ENCODE results near the gene SEC14L3. TPM values are rescaled to one million over a fixed set of nuclear protein-coding genes. Genes with fewer than 3 reads are reported as not detected.
"Not testable (repeated sequence)": the region's sequence is repeated elsewhere in the genome, so short reads cannot be mapped to it uniquely, and the experiment has no call there.

The SEC14L3 gene
- total and polyA plus RNA-seq, 2 experiments from 2014 or later = not detected

GRCh38 chr22:30452861-30453260 lies 19.0 kb downstream of the SEC14L3 start:
- DNase-seq = no peak
- H3K4me3 ChIP-seq = no peak overlapping the region
- WGBS, 2 experiments (ENCODE audit: low coverage in 1 of 2, low lambda C conversion rate in 2 of 2, missing lambda C conversion rate in 2 of 2) = 38 to 42% methylated on average over 6 of the region's 6 CpGs

GRCh38 chr22:30451488-30451887 lies 20.3 kb downstream of the SEC14L3 start:
- H3K79me2 ChIP-seq (ENCODE audit: insufficient read depth); H3F3A ChIP-seq (ENCODE audit: insufficient read depth); DNase-seq; H3K9me3 ChIP-seq (ENCODE audit: low read depth); H3K4me2 ChIP-seq (ENCODE audit: unreplicated experiment); H2AFZ ChIP-seq; H3K27ac ChIP-seq; H3K9ac ChIP-seq; H4K20me1 ChIP-seq (ENCODE audit: insufficient read depth); H3K27me3 ChIP-seq (replicated peaks; ENCODE audit: insufficient read depth); H3K4me3 ChIP-seq; H3K9me2 ChIP-seq (ENCODE audit: insufficient read depth); H3K36me3 ChIP-seq (ENCODE audit: low read depth); H3K4me1 ChIP-seq (ENCODE audit: insufficient read depth); in situ Hi-C loops (cut with MboI): not testable (repeated sequence)
- WGBS, 2 experiments (ENCODE audit: low coverage in 1 of 2, low lambda C conversion rate in 2 of 2, missing lambda C conversion rate in 2 of 2) = 58 to 59% methylated on average over 9 of the region's 9 CpGs

More at GRCh38 chr22:30452861-30453260, 19.0 kb downstream of the SEC14L3 start:
- H3K9me2 ChIP-seq (ENCODE audit: insufficient read depth) = no peaks in the 10 kb centered on the region
- no peak overlapping the region for H3K27ac ChIP-seq
- H3K36me3 ChIP-seq (ENCODE audit: low read depth) = no peaks in the 10 kb centered on the region
- no peak overlapping the region for H3K9ac ChIP-seq
- no peaks in the 10 kb centered on the region for H3K79me2 ChIP-seq (ENCODE audit: insufficient read depth)
- in situ Hi-C loops (cut with MboI) = no loop called here
- H3K27me3 ChIP-seq (replicated peaks; ENCODE audit: insufficient read depth) = no peaks in the 10 kb centered on the region
- no peaks in the 10 kb centered on the region for H3F3A ChIP-seq (ENCODE audit: insufficient read depth)
- no peaks in the 10 kb centered on the region for H3K9me3 ChIP-seq (ENCODE audit: low read depth)
- no peak for TF ChIP-seq EZH2 (IDR thresholded peaks at IDR 0.05; ENCODE audit: insufficient read depth, poor library complexity, severe bottlenecking)
- no peak overlapping the region for H2AFZ ChIP-seq
- H3K4me1 ChIP-seq (ENCODE audit: insufficient read depth) = peaks cover 3% of the 10 kb centered on the region
- H3K4me2 ChIP-seq (ENCODE audit: unreplicated experiment) = no peak overlapping the region
- H4K20me1 ChIP-seq (ENCODE audit: insufficient read depth) = no peaks in the 10 kb centered on the region

- Histone ChIP-seq H3K27ac (no peak overlapping the region), H3K36me3 (ENCODE audit: low read depth) (no peaks in the 10 kb centered on the region), H3K9me3 (ENCODE audit: low read depth) (no peaks in the 10 kb centered on the region), H3K4me3 (no peak overlapping the region), H2AFZ (no peak overlapping the region), H3K9me2 (ENCODE audit: insufficient read depth) (no peaks in the 10 kb centered on the region), H4K20me1 (ENCODE audit: insufficient read depth) (no peaks in the 10 kb centered on the region), H3K9ac (no peak overlapping the region), H3K79me2 (ENCODE audit: insufficient read depth) (no peaks in the 10 kb centered on the region), H3K27me3 (replicated peaks; ENCODE audit: insufficient read depth) (no peaks in the 10 kb centered on the region), H3K4me1 (ENCODE audit: insufficient read depth) (peaks cover 12% of the 10 kb centered on the region), H3F3A (ENCODE audit: insufficient read depth) (peaks cover 8% of the 10 kb centered on the region), H3K4me2 (ENCODE audit: unreplicated experiment) (no peak overlapping the region)
- no peak for DNase-seq
- TF ChIP-seq EZH2 (IDR thresholded peaks at IDR 0.05; ENCODE audit: insufficient read depth, poor library complexity, severe bottlenecking) (no peak), EZH2phosphoT487 (IDR thresholded peaks at IDR 0.05; ENCODE audit: insufficient read depth, low read depth) (no peak)
- in situ Hi-C loops (cut with MboI) = loop anchor here (10.0 kb wide), 1 partner anchor 307 kb away; no protein-coding TSS in a partner anchor
- WGBS, 2 experiments (ENCODE audit: low coverage in 1 of 2, low lambda C conversion rate in 2 of 2, missing lambda C conversion rate in 2 of 2) = 75 to 81% methylated on average over 3 of the region's 3 CpGs
These were observed 24.2 kb downstream of the SEC14L3 start for GRCh38 chr22:30447656-30448055.

- peak overlapping the region; percentile 4; the same call in 1 of the 2 replicates for H3K9ac ChIP-seq
- H3K4me3 ChIP-seq = no peak overlapping the region
- TF ChIP-seq EZH2phosphoT487 (IDR thresholded peaks at IDR 0.05; ENCODE audit: insufficient read depth, low read depth) (no peak), EZH2 (IDR thresholded peaks at IDR 0.05; ENCODE audit: insufficient read depth, poor library complexity, severe bottlenecking) (no peak)
- no peaks in the 10 kb centered on the region for H3K79me2 ChIP-seq (ENCODE audit: insufficient read depth)
- H2AFZ ChIP-seq = peak overlapping the region; percentile 83
- no peaks in the 10 kb centered on the region for H3K9me3 ChIP-seq (ENCODE audit: low read depth)
- peak; percentile 70 for DNase-seq
- no peaks in the 10 kb centered on the region for H3K36me3 ChIP-seq (ENCODE audit: low read depth)
- WGBS, 2 experiments (ENCODE audit: low coverage in 1 of 2, low lambda C conversion rate in 2 of 2, missing lambda C conversion rate in 2 of 2) = 37 to 39% methylated on average over 5 of the region's 5 CpGs
- peaks cover 8% of the 10 kb centered on the region for H3F3A ChIP-seq (ENCODE audit: insufficient read depth)
- H3K27ac ChIP-seq = 0 out of 2 replicates have a peak overlapping the region, but pooled peaks have one; percentile 14
- in situ Hi-C loops (cut with MboI) = loop anchor here (10.0 kb wide), 1 partner anchor 309 kb away; no protein-coding TSS in a partner anchor
- H3K4me1 ChIP-seq (ENCODE audit: insufficient read depth) = peaks cover 12% of the 10 kb centered on the region
- H3K9me2 ChIP-seq (ENCODE audit: insufficient read depth) = no peaks in the 10 kb centered on the region
- no peaks in the 10 kb centered on the region for H3K27me3 ChIP-seq (replicated peaks; ENCODE audit: insufficient read depth)
- H4K20me1 ChIP-seq (ENCODE audit: insufficient read depth) = no peaks in the 10 kb centered on the region
- H3K4me2 ChIP-seq (ENCODE audit: unreplicated experiment) = peak overlapping the region; percentile 13
These were observed 26.2 kb downstream of the SEC14L3 start for GRCh38 chr22:30445438-30446145.

Measured in GM23248 (cell line).